NCI-H1694 treated with DMSO at 0.1 percent for 48 hours (cell line): Measurements from ENCODE around the gene NOTCH1.

Source experiments
- DNase-seq: peaks from one replicate; lab custom pipeline; 2025; lab: John Stamatoyannopoulos, UW

NOTCH1 gene

DNA sequence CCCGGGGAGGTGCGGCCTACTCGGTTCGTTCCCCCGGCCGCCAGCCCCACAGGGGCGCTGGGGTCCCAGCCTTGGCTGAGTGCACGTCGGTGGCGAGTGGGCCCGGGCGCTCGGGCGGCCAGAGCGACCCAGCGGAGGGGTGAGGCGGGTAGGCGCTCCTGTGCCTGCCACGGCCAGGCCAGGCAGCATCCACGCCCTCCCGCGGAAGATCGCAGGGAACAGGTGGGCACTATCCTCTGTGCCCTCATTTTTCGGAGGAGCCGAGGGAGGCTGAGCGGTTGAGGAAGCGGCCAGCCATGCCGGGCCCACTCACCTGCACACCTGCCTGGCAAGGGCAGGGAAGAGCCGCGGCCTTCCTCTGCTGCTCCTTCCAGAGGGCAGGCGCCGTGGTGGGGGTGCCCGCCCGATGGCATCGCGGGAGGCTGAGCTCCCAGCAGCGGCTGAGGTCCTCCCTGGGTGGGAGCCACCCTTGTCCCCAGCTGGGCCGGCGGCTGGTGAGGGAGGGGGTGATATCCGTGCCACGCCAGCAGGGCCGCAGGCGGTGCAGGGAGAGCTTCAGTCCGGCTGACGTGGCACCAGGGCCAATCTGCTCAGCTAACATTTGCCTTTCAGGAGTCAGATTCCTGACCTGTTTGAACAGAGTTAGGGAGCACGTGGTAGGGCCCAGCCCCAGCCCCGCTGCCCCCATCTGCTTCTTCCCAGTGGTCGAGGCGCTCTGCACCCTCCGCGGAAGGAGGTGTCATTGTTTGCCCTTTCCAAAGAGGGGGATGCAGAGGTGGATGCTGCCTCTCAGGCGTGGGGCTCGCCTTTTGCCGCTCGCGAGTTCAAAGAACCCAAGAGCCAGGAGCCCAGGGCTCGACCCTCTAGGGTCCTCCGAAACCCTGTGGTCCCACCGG is 61.4 kb downstream of the NOTCH1 start:
- DNase-seq = no peak

DNA sequence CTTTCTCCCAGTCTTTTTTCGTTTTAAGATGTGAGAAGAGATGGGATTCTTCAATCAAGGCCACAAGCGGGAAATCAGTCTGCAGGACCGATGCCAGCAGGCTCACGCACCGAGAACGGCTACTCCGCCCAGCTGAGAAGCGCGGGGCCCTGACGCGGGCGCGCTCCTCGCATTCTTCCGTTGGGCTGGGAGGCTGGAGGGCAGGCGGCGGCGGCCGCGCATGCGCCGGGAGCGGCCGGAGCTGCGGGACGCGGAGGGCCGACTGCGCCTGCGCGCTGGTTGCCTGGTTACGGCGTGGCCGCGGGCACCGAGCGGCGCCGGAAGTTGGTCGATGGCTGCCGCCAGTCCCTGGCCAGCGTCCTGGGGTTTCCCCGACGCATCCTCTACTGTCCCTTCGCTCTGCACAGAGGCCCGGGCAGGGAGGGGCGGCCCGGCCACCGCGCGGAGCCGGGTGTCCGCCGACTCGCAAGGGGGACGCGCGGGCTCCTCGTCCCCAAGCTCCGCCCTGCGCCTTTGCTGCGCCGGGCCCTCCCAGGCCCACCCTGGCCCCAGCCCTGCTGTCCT is 62.2 kb downstream of the NOTCH1 start:
- peak; percentile 66 for DNase-seq

GRCh38 chr9:136482793-136483588 is 62.9 kb downstream of the NOTCH1 start, which contains the start of gene SEC16A:
SEC16A (minus strand) TSS chr9:136483040; CDS start chr9:136477615, 5,425 bp downstream.
- DNase-seq = peak; percentile 96

- DNase-seq = no peak
These were observed 63.6 kb downstream of the NOTCH1 start for GRCh38 chr9:136482046-136482792.

DNA sequence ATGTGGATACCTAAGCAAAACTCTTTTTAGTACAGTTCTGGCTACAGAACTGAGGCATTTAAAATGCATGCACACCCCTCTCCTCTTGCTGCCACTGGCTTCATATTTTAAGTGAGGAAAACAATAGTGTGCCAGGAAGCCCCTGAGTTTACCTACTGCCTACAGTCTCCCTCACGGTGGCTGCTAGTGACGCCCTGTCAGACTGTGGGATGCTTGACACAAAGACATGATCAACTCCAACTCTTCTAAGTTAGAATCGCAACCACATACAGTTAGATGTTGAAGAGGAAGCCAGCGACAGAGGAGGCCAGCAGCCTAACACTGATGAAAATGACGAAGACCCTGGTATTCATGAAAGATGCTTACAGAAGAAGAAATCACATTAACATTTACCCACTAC is 64.3 kb downstream of the NOTCH1 start:
- DNase-seq = no peak

DNA sequence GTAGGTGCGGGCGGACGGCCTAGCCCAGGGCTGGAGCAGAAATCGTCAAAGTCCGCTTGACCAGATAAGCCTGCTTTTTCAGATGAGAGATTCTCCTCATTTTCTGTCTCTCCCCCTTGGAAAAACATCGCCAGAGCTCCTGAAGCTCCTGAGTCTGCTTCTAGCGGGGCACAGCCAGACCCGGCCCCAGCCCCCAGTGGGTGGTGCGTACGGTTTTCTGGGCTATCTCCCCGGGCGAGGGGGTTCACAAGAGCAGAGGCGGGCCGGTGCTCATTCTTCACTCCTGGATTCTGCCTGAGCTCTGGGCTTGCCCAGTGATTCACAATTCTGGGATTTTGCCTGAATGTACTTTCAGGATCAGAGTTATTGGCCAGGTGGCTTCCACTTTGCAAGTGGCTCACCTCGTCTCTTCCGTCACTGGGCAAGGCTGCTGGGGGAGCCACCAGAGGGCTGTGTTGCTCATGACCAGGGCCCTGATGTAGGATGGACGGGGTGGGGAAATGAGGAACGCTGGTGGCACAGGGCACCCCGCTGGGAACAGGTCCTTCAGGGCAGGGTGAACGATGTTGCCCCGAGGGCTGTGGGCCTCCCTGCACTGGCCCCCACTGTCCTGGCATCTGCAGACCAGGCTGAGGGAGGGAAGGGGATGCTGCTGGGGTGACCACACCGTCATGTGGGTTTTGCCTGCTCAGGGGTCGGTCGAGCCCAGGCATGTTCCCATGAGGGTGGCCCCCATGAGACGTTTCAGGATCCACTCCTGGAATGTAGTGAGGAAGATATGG is 69.3 kb downstream of the NOTCH1 start:
- no peak for DNase-seq

DNA sequence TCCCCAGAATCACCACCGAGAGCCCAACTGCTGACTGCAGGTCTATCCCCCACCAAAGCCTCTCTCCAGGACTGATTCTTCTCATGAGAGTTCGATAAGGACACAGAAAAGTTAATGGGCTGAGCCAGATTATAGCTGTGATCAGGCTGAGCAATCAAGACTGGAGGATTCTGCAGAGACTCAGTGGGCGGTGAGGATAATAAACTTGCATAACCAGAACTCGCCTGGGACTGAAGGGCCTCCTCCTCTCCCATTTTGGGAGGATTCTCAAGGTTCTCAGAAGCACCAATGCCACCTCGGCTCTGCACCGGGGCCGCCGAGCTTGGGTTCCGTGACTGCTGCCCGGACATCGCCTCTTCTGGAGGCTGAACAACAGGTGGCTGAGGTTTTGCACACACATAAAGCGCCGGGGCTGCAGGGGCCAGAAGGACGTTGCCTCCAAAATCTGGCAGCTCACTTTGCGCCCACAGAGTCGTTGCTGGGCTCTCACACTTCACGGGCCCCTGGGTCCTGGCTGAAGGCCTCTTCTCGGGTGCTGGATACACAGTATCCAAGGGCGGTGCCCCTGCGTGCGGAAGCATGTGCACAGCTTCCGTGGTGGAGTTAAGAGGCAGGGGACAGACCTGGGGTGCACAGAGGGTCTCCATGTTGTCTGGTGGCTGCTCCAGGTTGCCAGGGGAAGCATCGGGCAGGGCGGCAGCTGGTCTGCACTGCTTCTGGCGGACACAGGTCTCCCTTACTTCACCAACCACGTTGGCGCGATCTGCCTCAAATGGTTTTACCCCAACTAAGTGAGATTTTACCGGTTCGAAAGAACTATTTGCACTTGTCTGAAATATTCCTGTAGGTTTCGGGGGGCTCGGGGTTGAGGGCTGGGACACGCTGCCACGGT is 70.6 kb downstream of the NOTCH1 start:
- DNase-seq = no peak

- no peak for DNase-seq
These were observed 71.7 kb downstream of the NOTCH1 start for GRCh38 chr9:136474021-136474640.

- DNase-seq = no peak
These were observed 72.5 kb downstream of the NOTCH1 start for GRCh38 chr9:136473354-136473721.

DNA sequence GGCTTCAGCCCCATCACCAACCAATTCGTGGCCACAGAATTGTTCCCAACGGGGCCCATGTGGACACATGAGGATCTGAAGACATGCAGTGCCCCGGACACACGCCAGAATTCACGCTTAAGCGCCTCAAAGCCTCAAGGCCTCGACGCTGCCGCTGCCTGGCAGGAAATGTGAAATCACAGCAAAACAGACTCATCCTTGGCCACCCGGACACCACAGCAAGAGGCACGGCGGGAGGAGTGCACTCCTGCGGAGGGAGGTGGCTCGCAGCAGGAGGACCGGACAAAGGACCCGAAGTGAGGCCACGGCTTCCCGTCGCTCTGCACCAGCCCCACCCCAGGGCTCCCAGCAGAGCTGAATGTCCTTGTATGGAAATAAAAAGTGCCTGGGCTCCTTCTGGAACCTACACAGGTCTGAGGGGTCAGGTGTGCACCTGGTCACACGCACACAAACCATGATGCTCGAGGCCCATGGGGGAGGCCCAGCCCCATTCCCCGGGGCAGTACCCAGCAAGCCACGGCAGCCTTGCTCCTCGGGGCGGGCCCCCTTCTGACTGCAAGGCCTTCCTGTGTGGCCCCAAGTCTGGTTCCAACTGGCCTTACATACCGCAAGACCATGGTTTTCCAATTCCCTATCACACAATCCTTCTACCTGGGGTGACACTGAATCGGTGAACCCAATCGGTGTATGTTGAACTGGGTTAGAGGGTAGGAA is 73.1 kb downstream of the NOTCH1 start:
- no peak for DNase-seq

DNA sequence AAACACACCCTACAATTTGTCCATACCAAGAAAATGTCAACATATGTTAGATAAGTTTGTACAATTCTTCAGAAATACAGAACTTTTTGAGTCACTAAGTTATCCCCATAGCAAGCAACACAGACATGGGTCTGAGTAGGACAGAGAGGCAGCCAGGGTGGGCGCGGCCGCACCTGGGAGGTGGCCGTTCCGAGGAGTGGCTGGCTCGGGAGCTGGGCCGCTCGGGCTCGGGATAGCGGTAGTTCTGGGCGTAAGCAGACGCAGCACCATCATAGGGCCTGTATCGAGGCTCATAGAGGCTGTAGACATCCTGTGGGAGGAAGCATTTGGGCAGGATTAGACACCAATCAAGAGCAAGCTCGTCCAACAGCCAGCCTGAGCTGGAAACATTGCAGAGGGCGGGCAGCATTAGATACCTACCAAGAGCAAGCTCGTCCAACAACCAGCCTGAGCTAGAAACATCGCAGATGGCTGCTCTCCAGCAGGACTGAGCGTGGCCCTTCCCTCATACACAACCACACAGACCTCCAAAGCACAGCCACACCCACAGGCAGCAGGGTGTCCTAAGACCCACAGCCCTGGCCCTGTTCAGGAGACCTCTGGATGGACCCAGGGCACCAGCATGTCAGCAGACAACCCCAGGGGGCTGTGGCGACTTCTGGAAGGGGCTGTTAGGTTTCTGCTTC is 73.9 kb downstream of the NOTCH1 start:
- DNase-seq = no peak

DNA sequence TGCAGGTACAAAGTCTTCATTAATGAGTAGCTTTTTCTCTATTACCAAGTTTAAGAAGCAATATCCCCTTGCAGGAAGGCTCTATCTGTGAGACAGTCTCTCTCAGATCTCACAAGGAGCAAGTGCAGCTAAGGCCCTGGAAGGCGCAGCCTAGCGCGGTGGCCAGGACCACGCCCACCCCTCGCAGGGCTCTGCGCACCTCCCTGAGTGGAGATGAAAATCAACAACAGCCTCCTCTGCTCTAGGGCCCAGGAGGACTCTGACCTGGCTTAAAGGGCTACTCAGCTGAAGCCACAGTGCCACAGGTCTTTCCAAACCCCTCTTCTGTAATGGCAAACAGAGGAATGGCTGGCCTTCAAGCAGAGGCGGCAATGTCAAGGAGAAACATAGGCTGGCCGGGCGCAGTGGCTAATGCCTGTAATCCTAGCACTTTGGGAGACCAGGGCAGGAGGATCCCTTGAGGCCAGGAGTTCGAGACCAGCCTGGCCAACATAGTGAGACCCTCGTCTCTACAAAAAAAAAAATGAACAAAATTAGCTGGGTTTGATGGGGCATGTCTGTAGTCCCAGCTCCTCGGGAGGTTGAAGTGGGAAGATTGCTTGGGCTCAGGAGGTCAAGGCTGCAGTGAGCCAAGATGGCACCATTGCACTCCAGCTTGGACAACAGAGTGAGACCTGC is 74.9 kb downstream of the NOTCH1 start:
- no peak for DNase-seq

DNA sequence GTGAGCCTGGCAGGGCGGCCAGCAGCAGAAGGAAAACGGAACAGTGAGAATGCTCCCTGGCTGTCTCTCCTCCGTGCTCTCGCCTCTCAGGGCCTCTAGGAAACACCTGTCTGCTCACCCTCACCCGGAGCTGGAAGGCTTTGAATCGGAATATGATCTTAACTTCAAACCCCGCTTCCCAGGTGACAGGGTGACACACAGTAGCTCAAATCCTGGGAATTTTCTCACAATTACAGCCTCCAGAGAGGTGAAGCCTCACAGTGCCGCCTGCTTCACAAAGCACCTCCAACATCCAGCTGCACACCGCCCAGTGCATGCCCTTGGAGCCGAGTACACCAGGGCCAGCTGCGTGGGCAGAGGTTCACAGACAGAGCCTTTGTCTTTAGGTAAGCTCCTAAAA is 75.5 kb downstream of the NOTCH1 start:
- DNase-seq = no peak

GRCh38 chr9:136467766-136468165 is 78.1 kb downstream of the NOTCH1 start:
- no peak for DNase-seq

- no peak for DNase-seq
These were observed 79.7 kb downstream of the NOTCH1 start for GRCh38 chr9:136466155-136466541.

GRCh38 chr9:136465500-136466154 is 80.2 kb downstream of the NOTCH1 start:
- DNase-seq = no peak

DNA sequence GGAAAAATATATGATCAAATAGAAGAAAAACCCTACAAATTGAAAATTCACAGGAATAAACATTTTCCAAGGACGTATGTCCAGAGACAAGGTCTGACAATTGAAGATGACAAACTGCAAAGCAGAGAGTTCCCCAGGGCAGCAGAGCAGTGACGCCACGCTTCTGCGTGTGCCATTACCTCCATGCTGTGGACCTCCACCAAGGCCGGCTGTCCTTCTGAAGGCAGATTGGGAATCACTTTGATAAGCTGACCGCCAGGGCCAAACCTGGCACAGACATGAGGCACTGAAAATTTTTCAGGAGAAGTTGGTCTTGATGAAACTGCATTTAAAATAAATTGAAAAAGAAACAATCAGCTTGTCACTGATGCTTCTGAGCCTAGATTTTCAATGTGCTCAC is 81.6 kb downstream of the NOTCH1 start:
- DNase-seq = no peak
